Body of pancreas (tissue), 4 donors: Measurements from ENCODE around the gene GRID1. TPM values are rescaled to one million over a fixed set of nuclear protein-coding genes. Genes with fewer than 3 reads are reported as not detected.

Source experiments
- ATAC-seq: fragments of 150-250 bp; one replicate; pipeline ENCODE4 v1.9.1; 2016
- DNase-seq, 4 donors: peaks; one replicate each; pipeline ENCODE4 v3.0.0-alpha.2; 2019
- H3K27ac ChIP-seq, 4 donors: fragments of 200-600 bp; sonication (generic); 1 replicate in 3 of 4; 2 replicates in 1 of 4; pipeline versions ENCODE4 v1.5.1 to v1.6.1; 2016 to 2019; ENCODE audit warnings: mild to moderate bottlenecking in 1 of 4, mixed read lengths in 1 of 4, moderate library complexity in 1 of 4
- H3K27me3 ChIP-seq, 2 donors: fragments of 200-600 bp; sonication (generic); one replicate each; pipeline ENCODE4 v1.6.0; 2016; ENCODE audit warnings: mild to moderate bottlenecking in 1 of 2
- H3K36me3 ChIP-seq, 2 donors: fragments of 200-600 bp; sonication (generic); replicated peaks in 1 of 2; 2 replicates each; pipeline ENCODE4 v1.5.1; 2016; ENCODE audit warnings: low read depth in 2 of 2; ENCODE audit not compliant: insufficient read depth in 1 of 2
- H3K4me1 ChIP-seq: fragments of 200-600 bp; sonication (generic); one replicate; pipeline ENCODE4 v1.6.0; 2016
- H3K4me3 ChIP-seq, 2 donors: fragments of 200-600 bp; sonication (generic); 1 replicate in 1 of 2; 2 replicates in 1 of 2; pipeline ENCODE4 v1.5.1; 2016 to 2019
- H3K9me3 ChIP-seq, 3 donors: fragments of 200-600 bp; sonication (generic); 1 replicate in 2 of 3; 2 replicates in 1 of 3; pipeline ENCODE4 v1.5.1; 2016
- CTCF ChIP-seq, 7 experiments: fragments of 450-650 bp in 4 of 7; fragments of 200-600 bp in 3 of 7; sonication (generic) in 3 of 7; IDR thresholded peaks; one replicate each; pipeline ENCODE4 v1.5.1; 2016 to 2019; ENCODE audit warnings: antibody characterized with exemption in 7 of 7
- POLR2A ChIP-seq, 3 donors: fragments of 450-650 bp; IDR thresholded peaks; one replicate each; pipeline ENCODE4 v1.6.1; 2016; ENCODE audit warnings: antibody characterized with exemption in 3 of 3, mild to moderate bottlenecking in 2 of 3
- WGBS, 2 donors: methylation state at CpG; one replicate each; pipeline ENCODE4 v1.1.5; 2017; 5-methylcytosine and 5-hydroxymethylcytosine counted together
- intact Hi-C: fragments of 100-400 bp; cut with DNase I; formaldehyde crosslinking; loops from one replicate; pipeline ENCODE4 v1.15.1; 2023
- total RNA-seq, 2 donors: library from RNA; depleted of rRNA; stranded (reverse); fragments of >200 nt; gene quantifications; one replicate each; pipeline ENCODE4 v1.1.0, GENCODE V29; 2016

GRID1 gene
- total RNA-seq, 2 donors from 2014 or later: 1.0 to 1.6 TPM

- no peak for ATAC-seq
- Histone ChIP-seq H3K36me3 (no peaks in the 10 kb centered on the region), H3K27ac (no peak overlapping the region), H3K4me1 (no peaks in the 10 kb centered on the region), H3K27me3 (no peaks in the 10 kb centered on the region), H3K4me3 (no peak overlapping the region), H3K9me3 (no peaks in the 10 kb centered on the region)
- 34 to 39% methylated on average over 4 of the region's 4 CpGs for WGBS, 2 donors
- TF ChIP-seq POLR2A (IDR thresholded peaks at IDR 0.05) (no peak), CTCF (IDR thresholded peaks at IDR 0.05) (no peak)
- intact Hi-C loops: no loop called here
- no peak for DNase-seq
Observed at GRCh38 chr10:85657476-85658113, 709.0 kb downstream of the GRID1 start.

- H3K9me3 ChIP-seq: no peaks in the 10 kb centered on the region
- H3K4me3 ChIP-seq: no peak overlapping the region
- no peaks in the 10 kb centered on the region for H3K4me1 ChIP-seq
- no peak for ATAC-seq
- TF ChIP-seq POLR2A (IDR thresholded peaks at IDR 0.05) (no peak), CTCF (IDR thresholded peaks at IDR 0.05) (no peak)
- no peaks in the 10 kb centered on the region for H3K27me3 ChIP-seq
- 60 to 64% methylated on average over 2 of the region's 2 CpGs for WGBS, 2 donors
- no peak overlapping the region for H3K27ac ChIP-seq
- intact Hi-C loops: no loop called here
- no peaks in the 10 kb centered on the region for H3K36me3 ChIP-seq
- DNase-seq: no peak
Observed at GRCh38 chr10:85655411-85655810, 711.2 kb downstream of the GRID1 start.

- Histone ChIP-seq H3K36me3 (no peaks in the 10 kb centered on the region), H3K27ac (no peak overlapping the region), H3K9me3 (no peaks in the 10 kb centered on the region), H3K4me3 (no peak overlapping the region), H3K27me3 (no peaks in the 10 kb centered on the region), H3K4me1 (no peaks in the 10 kb centered on the region)
- no peak for ATAC-seq
- WGBS, 2 donors: 63 to 70% methylated on average over 2 of the region's 2 CpGs
- TF ChIP-seq CTCF (IDR thresholded peaks at IDR 0.05) (no peak), POLR2A (IDR thresholded peaks at IDR 0.05) (no peak)
- intact Hi-C loops: no loop called here
- DNase-seq: peak in 1 of 4 donors; percentile 25
Observed at GRCh38 chr10:85651497-85651882, 715.1 kb downstream of the GRID1 start.

- Histone ChIP-seq H3K36me3 (no peaks in the 10 kb centered on the region), H3K4me1 (no peaks in the 10 kb centered on the region), H3K9me3 (no peaks in the 10 kb centered on the region), H3K27ac (no peak overlapping the region), H3K4me3 (no peak overlapping the region), H3K27me3 (no peaks in the 10 kb centered on the region)
- no peak for ATAC-seq
- TF ChIP-seq POLR2A (IDR thresholded peaks at IDR 0.05) (no peak), CTCF (IDR thresholded peaks at IDR 0.05) (no peak)
- intact Hi-C loops: no loop called here
- WGBS, 2 donors: 50 to 91% methylated on average over 1 of the region's 1 CpG
- DNase-seq: peak in 1 of 4 donors; percentile 43
Observed at GRCh38 chr10:85650791-85651496, 715.7 kb downstream of the GRID1 start.

GRCh38 chr10:85649461-85649860 lies 717.1 kb downstream of the GRID1 start:
- DNase-seq (no peak), ATAC-seq (no peak)
- H3K4me1 ChIP-seq: no peaks in the 10 kb centered on the region
- intact Hi-C loops: no loop called here
- H3K4me3 ChIP-seq: no peak overlapping the region
- H3K36me3 ChIP-seq: no peaks in the 10 kb centered on the region
- H3K27ac ChIP-seq: no peak overlapping the region
- H3K27me3 ChIP-seq: no peaks in the 10 kb centered on the region
- H3K9me3 ChIP-seq: no peaks in the 10 kb centered on the region
- no peak for TF ChIP-seq CTCF (IDR thresholded peaks at IDR 0.05)
- TF ChIP-seq POLR2A (IDR thresholded peaks at IDR 0.05): no peak
- 45 to 65% methylated on average over 4 of the region's 4 CpGs for WGBS, 2 donors
